ENCODE data around the gene SLAMF7. TPM values are rescaled to one million over a fixed set of nuclear protein-coding genes. Genes with fewer than 3 reads are reported as not detected.

SLAMF7 gene
- total RNA-seq, 1 donor from 2014 or later = 0.50 TPM

DNA sequence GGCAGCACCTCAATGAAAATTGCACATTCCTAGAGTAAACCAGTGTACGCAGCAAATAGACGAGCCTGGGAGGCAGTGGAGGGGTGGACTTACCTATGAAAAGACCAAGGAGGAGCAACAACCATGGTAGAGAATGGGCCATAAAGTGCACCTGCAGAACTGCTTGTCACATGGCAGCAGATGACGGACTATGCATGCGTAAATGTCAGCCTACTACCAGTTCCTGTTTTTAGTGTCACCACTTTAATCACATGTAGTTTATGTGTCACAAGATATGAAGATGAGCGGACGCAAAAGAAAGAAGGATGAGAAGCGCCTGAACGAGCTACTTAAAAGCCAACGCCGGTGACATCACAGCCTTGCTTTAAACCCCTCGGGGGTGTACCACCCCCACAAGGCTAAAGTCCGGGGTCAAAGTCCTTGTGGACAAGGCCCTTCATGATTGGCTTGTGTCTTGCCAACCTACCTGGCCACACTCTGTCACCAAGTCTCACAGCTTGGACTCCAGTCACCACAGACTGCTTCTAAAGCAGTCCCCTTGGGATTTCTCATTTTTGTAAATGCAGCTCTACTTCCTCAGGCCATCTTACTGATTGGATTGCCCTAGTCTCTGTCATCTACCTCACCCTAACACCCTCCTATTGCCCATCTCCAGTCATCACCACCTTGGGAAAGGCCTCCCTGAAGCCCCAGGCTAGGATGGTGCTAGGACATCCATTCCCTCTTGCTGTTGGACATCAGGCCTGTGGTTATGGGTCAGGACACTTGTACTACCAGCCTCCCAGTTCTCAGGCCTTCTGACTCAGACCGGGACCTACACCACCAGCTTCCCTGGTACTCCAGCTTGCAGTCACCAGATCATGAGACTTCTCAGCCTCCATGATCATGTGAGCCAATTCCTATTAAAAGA is 50.9 kb downstream of the SLAMF7 start:
- intact Hi-C loops (cut with micrococcal nuclease) = no loop called here
- no peak for ATAC-seq
- no peak for DNase-seq

DNA sequence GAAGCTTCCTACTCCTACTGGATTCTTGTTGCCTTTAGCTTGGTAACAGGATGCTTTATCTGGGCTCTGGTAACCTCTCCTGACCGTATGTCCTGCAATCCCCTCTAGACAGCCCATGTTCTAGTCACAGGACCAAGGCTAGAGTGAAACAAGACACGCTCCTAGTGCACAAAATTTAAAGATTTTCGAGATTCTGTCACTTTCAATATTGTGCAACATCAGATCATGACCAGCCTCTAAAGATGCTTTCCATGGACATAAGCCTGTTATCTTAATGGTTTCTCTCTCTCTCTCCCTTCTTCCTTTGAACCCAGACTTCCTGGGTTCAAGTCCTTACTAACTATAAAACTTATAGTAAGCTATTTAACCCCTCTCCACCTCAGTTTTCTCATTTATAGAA is 55.3 kb downstream of the SLAMF7 start:
- intact Hi-C loops (cut with micrococcal nuclease) = no loop called here
- ATAC-seq (no peak), DNase-seq (no peak)

DNA sequence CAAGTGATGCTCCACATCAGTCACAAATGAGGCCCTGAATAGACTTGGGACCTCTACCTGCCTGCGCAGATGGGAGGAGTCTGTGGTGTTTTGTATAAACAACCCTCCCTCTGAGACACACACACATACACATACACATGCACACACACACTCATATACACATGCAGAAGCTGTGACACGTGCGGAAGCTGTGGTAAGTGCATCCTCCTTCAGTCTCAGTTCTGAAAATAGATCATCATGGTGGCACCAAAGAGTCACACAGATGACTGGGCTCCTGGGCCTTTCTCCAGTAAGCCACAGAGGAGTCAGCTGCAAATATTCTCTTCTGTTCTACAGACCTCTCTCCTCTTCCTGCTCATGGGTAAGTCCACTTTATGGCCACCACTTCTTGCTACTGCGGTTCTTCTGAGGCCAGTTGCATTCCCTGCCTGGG is 56.9 kb downstream of the SLAMF7 start, which contains the start of gene LY9:
LY9 (plus strand) TSS at position 224 of the 433 bp plus-strand sequence; CDS start at position 238, 14 bp downstream.
- intact Hi-C loops (cut with micrococcal nuclease) = no loop called here
- no peak for DNase-seq

DNA sequence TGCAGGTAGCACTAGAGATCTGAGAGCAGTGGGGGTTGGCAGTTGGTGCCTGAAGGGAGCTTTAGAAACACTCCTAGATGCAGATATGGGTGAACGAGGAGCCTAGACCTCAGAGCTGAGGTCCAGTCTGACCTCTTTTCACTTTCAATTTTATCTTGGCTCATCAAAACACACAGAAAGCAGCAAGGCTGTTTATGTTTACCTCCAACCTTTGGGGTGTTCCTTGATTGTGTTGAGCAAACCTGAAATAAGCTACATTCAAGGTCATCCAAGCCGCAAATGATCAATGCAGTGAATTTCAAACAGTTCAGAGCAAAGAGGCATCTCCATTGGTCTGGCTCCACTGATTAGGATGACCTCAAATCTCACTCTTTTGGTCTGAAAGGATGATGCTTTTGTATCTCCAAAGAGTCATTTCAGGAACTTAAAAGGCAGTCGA is 58.2 kb downstream of the SLAMF7 start:
- no peak for DNase-seq
- no peak for ATAC-seq
- intact Hi-C loops (cut with micrococcal nuclease) = no loop called here

More for the DNA sequence above, 56.9 kb downstream of the SLAMF7 start, which contains the start of gene LY9:
- ATAC-seq = peak; percentile 19

DNA sequence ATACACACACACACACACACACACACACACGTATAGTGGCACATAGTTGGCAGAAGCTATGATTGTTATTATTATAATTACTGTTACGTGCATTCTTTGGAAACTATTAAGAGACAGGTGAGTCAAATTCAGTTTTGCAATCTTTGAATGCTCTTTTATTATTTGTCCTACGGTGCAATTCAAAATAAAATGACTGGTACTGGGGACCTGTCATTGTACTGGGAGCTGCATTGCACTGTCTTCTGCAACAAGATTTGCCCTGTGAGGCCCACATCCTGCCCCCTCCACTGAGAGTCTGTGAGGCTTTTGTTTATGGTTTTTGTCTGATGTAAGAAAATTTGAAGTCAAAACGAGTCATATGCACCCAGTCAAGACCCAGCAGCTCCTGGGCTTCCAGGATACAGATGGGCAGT is 58.8 kb downstream of the SLAMF7 start:
- ATAC-seq (no peak), DNase-seq (no peak)
- intact Hi-C loops (cut with micrococcal nuclease) = no loop called here

DNA sequence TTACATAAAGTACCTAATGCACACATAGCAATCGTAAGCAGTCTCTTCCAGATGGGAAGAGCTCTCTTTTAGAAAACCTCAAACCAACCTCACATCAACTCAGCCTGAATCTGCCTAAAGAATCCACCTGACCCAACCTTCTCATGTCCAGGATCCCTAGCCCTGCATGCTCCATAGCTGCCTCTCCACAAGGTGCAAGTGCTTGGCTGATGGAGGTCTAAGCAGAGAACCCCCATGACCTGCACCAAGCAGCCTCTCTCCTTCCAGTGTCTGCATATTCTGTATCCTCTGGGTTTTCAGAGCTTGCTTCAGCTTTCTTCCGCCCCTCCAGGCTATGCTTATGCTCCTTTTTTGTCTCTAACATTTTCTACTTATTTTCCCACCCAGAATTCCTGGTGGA is 59.4 kb downstream of the SLAMF7 start:
- DNase-seq (no peak), ATAC-seq (no peak)
- intact Hi-C loops (cut with micrococcal nuclease) = no loop called here

DNA sequence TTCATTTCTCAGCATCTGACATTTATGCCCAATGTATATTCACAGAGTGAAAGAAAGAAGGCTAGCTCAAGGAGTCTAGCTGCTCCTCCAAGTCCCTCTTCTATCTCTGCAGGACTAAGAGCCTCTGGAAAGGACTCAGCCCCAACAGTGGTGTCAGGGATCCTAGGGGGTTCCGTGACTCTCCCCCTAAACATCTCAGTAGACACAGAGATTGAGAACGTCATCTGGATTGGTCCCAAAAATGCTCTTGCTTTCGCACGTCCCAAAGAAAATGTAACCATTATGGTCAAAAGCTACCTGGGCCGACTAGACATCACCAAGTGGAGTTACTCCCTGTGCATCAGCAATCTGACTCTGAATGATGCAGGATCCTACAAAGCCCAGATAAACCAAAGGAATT is 60.6 kb downstream of the SLAMF7 start:
- intact Hi-C loops (cut with micrococcal nuclease) = no loop called here
- no peak for ATAC-seq
- no peak for DNase-seq

DNA sequence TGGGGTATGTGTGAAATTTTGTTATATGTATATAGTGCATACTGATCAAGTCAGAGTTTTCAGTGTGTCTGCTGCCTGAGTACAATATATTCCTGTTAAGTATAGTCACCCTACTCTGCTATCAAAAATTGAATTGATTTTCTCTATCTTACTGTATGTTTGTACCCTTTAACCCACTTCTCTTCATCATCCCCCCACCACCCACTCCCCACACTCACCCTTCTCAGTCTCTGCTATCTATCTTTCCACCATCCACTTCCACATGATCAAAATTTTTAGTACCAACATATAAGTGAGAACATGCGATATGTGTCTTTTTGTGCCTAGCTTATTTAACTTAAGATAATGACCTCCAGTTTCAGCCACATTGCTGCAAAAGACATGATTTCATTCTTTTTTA is 61.1 kb downstream of the SLAMF7 start:
- ATAC-seq (no peak), DNase-seq (no peak)
- intact Hi-C loops (cut with micrococcal nuclease) = no loop called here

DNA sequence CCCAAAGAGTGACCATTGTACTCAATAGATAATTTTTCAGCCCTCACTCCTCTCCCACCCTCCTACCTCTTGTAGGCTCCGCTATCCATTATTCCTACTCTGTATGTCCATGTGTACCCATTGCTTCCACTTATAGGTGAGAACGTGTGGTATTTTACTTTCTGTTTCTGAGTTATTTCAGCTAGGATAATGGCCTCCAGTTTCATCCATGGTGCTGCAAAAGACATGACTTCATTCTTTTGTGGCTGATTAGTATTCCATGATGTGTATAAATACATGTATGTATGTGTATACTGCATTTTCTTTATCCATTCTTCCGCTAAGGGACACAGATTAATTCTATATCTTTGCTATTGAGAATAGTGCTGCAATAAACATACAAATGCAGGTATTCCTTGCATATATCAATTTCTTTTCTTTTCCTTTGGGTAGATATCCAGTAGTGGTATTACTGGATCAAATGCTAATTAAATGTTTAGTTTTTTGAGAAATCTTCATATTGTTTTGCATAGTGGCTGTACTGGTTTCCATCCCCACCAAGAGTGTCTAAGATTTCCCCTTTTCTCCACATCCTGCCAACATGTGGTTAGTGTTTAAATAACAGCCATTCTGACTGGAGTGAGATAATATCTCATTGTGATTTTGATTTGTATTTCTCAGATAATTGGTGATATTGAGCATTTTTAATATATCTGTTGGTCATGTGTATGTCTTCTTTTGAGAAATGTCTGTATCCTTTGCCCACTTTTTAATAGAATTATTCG is 61.8 kb downstream of the SLAMF7 start:
- ATAC-seq (no peak), DNase-seq (no peak)
- intact Hi-C loops (cut with micrococcal nuclease) = no loop called here

DNA sequence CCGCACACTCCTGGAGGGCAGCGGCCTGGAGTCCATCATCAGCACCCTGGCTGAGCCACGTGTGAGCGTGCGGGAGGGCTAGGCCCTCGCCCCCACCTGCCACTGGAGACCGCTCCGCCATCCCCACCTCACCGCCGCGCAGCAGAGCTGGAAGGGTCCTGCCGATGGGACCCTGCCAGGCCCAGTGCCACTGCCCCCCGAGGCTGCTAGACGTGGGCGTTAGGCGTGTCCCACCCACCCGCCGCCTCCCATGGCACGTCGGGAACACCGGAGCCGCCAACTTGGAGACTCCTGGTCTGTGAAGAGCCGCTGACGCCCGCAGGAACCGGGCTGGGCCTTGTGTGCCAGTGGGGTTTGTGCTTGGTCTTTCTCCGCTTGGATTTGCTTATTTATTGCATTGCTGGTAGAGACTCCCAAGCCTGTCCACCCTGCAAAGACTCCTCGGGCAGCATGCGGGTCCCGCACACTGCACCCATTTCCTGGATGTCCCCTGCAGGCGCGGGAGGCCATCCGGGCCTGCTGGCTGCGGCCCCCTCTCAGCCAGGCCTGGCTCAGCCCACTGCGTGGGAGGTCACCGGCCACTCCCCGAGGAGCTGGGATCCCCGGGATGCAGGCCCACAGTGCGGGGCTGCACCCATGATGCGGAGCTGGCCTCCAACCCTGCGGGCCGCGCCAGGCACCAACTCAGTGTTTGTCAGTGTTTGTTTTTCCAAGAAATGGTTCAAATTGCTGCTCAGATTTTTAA is 63.0 kb downstream of the SLAMF7 start:
- no peak for DNase-seq
- intact Hi-C loops (cut with micrococcal nuclease) = no loop called here
- ATAC-seq = no peak

Other genes with a start within 250 kb of the SLAMF7 start
- gene SLAMF6, start 216.0 kb upstream of the SLAMF7 start, total RNA-seq = 0.59 TPM
- gene CD84, start 159.8 kb upstream of the SLAMF7 start, total RNA-seq = 2.8 TPM
- 0.15 TPM for gene SLAMF1, start 92.2 kb upstream of the SLAMF7 start, total RNA-seq
- gene CD48, start 27.4 kb upstream of the SLAMF7 start, total RNA-seq = 2.4 TPM
- not detected for gene LY9, start 56.9 kb downstream of the SLAMF7 start, total RNA-seq
- 0.27 TPM for gene CD244, start 123.6 kb downstream of the SLAMF7 start, total RNA-seq
- gene ITLN1, start 145.9 kb downstream of the SLAMF7 start, total RNA-seq = 65.8 TPM
- gene ITLN2, start 215.6 kb downstream of the SLAMF7 start, total RNA-seq = not detected